ENCODE results near the gene NQO2.

Gene NQO2

GRCh38 chr6:3011158-3011557 lies 11.5 kb downstream of the NQO2 start:
- no peak for DNase-seq
- Mint-ChIP-seq H3K36me3 (ENCODE audit: low read depth) (peaks cover 89% of the 10 kb centered on the region), H3K27ac (no peak overlapping the region), H3K4me1 (peaks cover 28% of the 10 kb centered on the region), H3K4me3 (no peak overlapping the region), H3K9me3 (peaks cover 61% of the 10 kb centered on the region), H3K27me3 (ENCODE audit: low read depth, poor library complexity) (peaks cover 2% of the 10 kb centered on the region)
- no peak for TF ChIP-seq CTCF (IDR thresholded peaks at IDR 0.05)

GRCh38 chr6:3011592-3011991 lies 11.9 kb downstream of the NQO2 start:
- Mint-ChIP-seq H3K9me3 (peaks cover 61% of the 10 kb centered on the region), H3K4me3 (no peak overlapping the region), H3K36me3 (ENCODE audit: low read depth) (peaks cover 86% of the 10 kb centered on the region), H3K4me1 (peaks cover 24% of the 10 kb centered on the region), H3K27me3 (ENCODE audit: low read depth, poor library complexity) (peaks cover 2% of the 10 kb centered on the region), H3K27ac (no peak overlapping the region)
- no peak for DNase-seq
- no peak for TF ChIP-seq CTCF (IDR thresholded peaks at IDR 0.05)

- Mint-ChIP-seq H3K9me3 (peaks cover 52% of the 10 kb centered on the region), H3K27ac (no peak overlapping the region), H3K36me3 (ENCODE audit: low read depth) (peaks cover 77% of the 10 kb centered on the region), H3K4me1 (peaks cover 9% of the 10 kb centered on the region), H3K27me3 (ENCODE audit: low read depth, poor library complexity) (peaks cover 2% of the 10 kb centered on the region), H3K4me3 (no peak overlapping the region)
- DNase-seq: no peak
- no peak for TF ChIP-seq CTCF (IDR thresholded peaks at IDR 0.05)
Measured at GRCh38 chr6:3013486-3013885, 13.8 kb downstream of the NQO2 start.

GRCh38 chr6:3013901-3014674 lies 14.4 kb downstream of the NQO2 start:
- peaks cover 3% of the 10 kb centered on the region for H3K4me1 Mint-ChIP-seq
- H3K27ac Mint-ChIP-seq: no peak overlapping the region
- H3K4me3 Mint-ChIP-seq: no peak overlapping the region
- TF ChIP-seq CTCF (IDR thresholded peaks at IDR 0.05): no peak
- peaks cover 2% of the 10 kb centered on the region for H3K27me3 Mint-ChIP-seq (ENCODE audit: low read depth, poor library complexity)
- no peak for DNase-seq
- peaks cover 72% of the 10 kb centered on the region for H3K36me3 Mint-ChIP-seq (ENCODE audit: low read depth)
- H3K9me3 Mint-ChIP-seq: peaks cover 46% of the 10 kb centered on the region

- Mint-ChIP-seq H3K27ac (no peak overlapping the region), H3K4me1 (no peaks in the 10 kb centered on the region), H3K27me3 (ENCODE audit: low read depth, poor library complexity) (peaks cover 2% of the 10 kb centered on the region), H3K4me3 (no peak overlapping the region), H3K9me3 (peaks cover 40% of the 10 kb centered on the region), H3K36me3 (ENCODE audit: low read depth) (peaks cover 72% of the 10 kb centered on the region)
- DNase-seq: no peak
- TF ChIP-seq CTCF (IDR thresholded peaks at IDR 0.05): no peak
Measured at GRCh38 chr6:3014675-3015066, 15.0 kb downstream of the NQO2 start.

- peaks cover 2% of the 10 kb centered on the region for H3K27me3 Mint-ChIP-seq (ENCODE audit: low read depth, poor library complexity)
- H3K4me3 Mint-ChIP-seq: no peak overlapping the region
- no peaks in the 10 kb centered on the region for H3K4me1 Mint-ChIP-seq
- TF ChIP-seq CTCF (IDR thresholded peaks at IDR 0.05): no peak
- peaks cover 72% of the 10 kb centered on the region for H3K36me3 Mint-ChIP-seq (ENCODE audit: low read depth)
- no peak overlapping the region for H3K27ac Mint-ChIP-seq
- DNase-seq: no peak
- peaks cover 35% of the 10 kb centered on the region for H3K9me3 Mint-ChIP-seq
Measured at GRCh38 chr6:3015144-3015543, 15.4 kb downstream of the NQO2 start.
